ENCODE measurements around the gene SPCS2. TPM values are rescaled to one million over a fixed set of nuclear protein-coding genes. Genes with fewer than 3 reads are reported as not detected.

The SPCS2 gene
- total and polyA plus RNA-seq, 4 donors, result 80.9 to 169 (median 129) TPM

DNA sequence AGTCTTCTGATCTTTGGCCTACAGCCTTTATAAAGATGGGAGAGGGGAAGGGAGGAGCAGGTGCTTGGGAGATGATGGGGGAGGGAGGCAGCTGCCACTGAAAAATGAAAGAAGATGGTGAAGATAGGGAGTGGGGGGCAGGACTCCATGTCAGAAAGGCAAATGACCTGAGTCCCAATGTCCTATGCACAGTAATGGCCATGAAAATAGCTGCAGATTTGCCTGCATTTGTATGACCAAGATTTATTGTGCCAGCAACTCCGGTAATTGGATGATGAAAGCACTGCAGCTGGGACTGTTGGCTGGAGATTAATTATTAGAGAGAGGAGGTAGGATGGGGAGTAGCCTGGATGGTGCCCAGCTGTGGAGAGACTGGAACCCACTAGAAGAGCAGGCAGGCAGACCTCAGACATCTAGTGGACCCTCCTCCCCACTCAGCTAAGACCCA is 75.7 kb downstream of the SPCS2 start:
- no peak for DNase-seq
- Histone ChIP-seq H3K9ac (ENCODE audit: insufficient read depth in 1 of 2, low read length in 2 of 2) (no peak overlapping the region), H3K4me1 (ENCODE audit: control insufficient read depth in 5 of 5, insufficient read depth in 5 of 5, low read length in 5 of 5) (no peaks in the 10 kb centered on the region), H3K36me3 (ENCODE audit: control insufficient read depth in 4 of 4, insufficient read depth in 4 of 4, low read length in 4 of 4) (no peaks in the 10 kb centered on the region), H3K27me3 (ENCODE audit: control insufficient read depth in 3 of 3, insufficient read depth in 3 of 3, low read length in 2 of 3) (no peaks in the 10 kb centered on the region), H3K27ac (ENCODE audit: low read depth in 1 of 2, low read length in 1 of 2) (no peak overlapping the region), H3K9me3 (ENCODE audit: control insufficient read depth in 4 of 4, insufficient read depth in 3 of 4, low read length in 3 of 4) (no peaks in the 10 kb centered on the region), H3K4me3 (no peak overlapping the region)
- 75 to 91% methylated on average over 1 of the region's 1 CpG for WGBS, 2 donors
- ATAC-seq (ENCODE audit: insufficient read depth, low FRiP score), result no peak
- TF ChIP-seq CTCF (IDR thresholded peaks at IDR 0.05; ENCODE audit: control extremely low read depth, extremely low read depth), result no peak

GRCh38 chr11:75025561-75025960 is 76.5 kb downstream of the SPCS2 start:
- no peaks in the 10 kb centered on the region for H3K9me3 ChIP-seq (ENCODE audit: control insufficient read depth in 4 of 4, insufficient read depth in 3 of 4, low read length in 3 of 4)
- H3K4me3 ChIP-seq, result no peak overlapping the region
- WGBS, 2 donors, result 98 to 100% methylated on average over 1 of the region's 1 CpG
- H3K36me3 ChIP-seq (ENCODE audit: control insufficient read depth in 4 of 4, insufficient read depth in 4 of 4, low read length in 4 of 4), result no peaks in the 10 kb centered on the region
- DNase-seq (no peak), ATAC-seq (ENCODE audit: insufficient read depth, low FRiP score) (no peak)
- no peaks in the 10 kb centered on the region for H3K27me3 ChIP-seq (ENCODE audit: control insufficient read depth in 3 of 3, insufficient read depth in 3 of 3, low read length in 2 of 3)
- no peak overlapping the region for H3K27ac ChIP-seq (ENCODE audit: low read depth in 1 of 2, low read length in 1 of 2)
- H3K9ac ChIP-seq (ENCODE audit: insufficient read depth in 1 of 2, low read length in 2 of 2), result no peak overlapping the region
- no peaks in the 10 kb centered on the region for H3K4me1 ChIP-seq (ENCODE audit: control insufficient read depth in 5 of 5, insufficient read depth in 5 of 5, low read length in 5 of 5)
- no peak for TF ChIP-seq CTCF (IDR thresholded peaks at IDR 0.05; ENCODE audit: control extremely low read depth, extremely low read depth)

DNA sequence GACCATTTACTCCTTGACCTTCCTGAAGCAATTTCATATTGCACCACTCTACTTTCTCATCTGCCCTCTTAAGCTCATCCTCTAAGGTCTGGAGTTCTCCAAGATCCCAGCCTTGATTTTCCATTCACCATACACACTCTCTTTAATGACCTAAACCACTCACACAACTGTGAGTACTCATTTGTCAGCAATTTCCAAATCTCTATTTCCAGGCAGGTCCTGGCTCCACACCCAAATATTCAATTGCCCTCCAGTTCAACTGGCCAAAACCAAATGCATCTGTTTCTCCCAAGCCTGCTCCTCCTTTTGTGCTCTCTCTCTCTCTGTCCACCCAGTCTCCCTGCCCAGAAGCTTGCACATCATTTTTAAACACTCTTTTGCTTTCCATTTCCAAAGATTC is 79.3 kb downstream of the SPCS2 start:
- TF ChIP-seq CTCF (IDR thresholded peaks at IDR 0.05; ENCODE audit: control extremely low read depth, extremely low read depth), result no peak
- Histone ChIP-seq H3K36me3 (ENCODE audit: control insufficient read depth in 4 of 4, insufficient read depth in 4 of 4, low read length in 4 of 4) (no peaks in the 10 kb centered on the region), H3K9me3 (ENCODE audit: control insufficient read depth in 4 of 4, insufficient read depth in 3 of 4, low read length in 3 of 4) (no peaks in the 10 kb centered on the region), H3K4me3 (no peak overlapping the region), H3K9ac (ENCODE audit: insufficient read depth in 1 of 2, low read length in 2 of 2) (no peak overlapping the region), H3K27ac (ENCODE audit: low read depth in 1 of 2, low read length in 1 of 2) (no peak overlapping the region), H3K4me1 (ENCODE audit: control insufficient read depth in 5 of 5, insufficient read depth in 5 of 5, low read length in 5 of 5) (no peaks in the 10 kb centered on the region), H3K27me3 (ENCODE audit: control insufficient read depth in 3 of 3, insufficient read depth in 3 of 3, low read length in 2 of 3) (no peaks in the 10 kb centered on the region)
- DNase-seq (no peak), ATAC-seq (ENCODE audit: insufficient read depth, low FRiP score) (no peak)

Small RNAs within 50 kb of the gene (small RNA-seq; reads per million reads assigned to genes)
- not detected for gene RNU6-216P (ENCODE audit: low replicate concordance)

Other genes starting within 250 kb of the SPCS2 start
- 1 to 10 TPM; 1.7 to 5.9 TPM for gene CHRDL2, start 217.8 kb upstream of the SPCS2 start, total RNA-seq
- 1 to 10 TPM; 4.4 to 5.3 TPM for gene CHRDL2, start 217.8 kb upstream of the SPCS2 start, polyA plus RNA-seq
- gene RNF169, start 200.4 kb upstream of the SPCS2 start, total RNA-seq, result 10 to 100 TPM; 19.9 to 34.8 TPM
- gene RNF169, start 200.4 kb upstream of the SPCS2 start, polyA plus RNA-seq, result 1 to 10 TPM; 4.4 to 5.4 TPM
- gene XRRA1, start 175 bp upstream of the SPCS2 start, total RNA-seq, result 10 to 100 TPM; 12.4 to 27.8 TPM
- gene XRRA1, start 175 bp upstream of the SPCS2 start, polyA plus RNA-seq, result 1 to 10 TPM; 2.4 to 7.5 TPM
- 10 to 100 TPM; 10.5 to 13.9 TPM for gene NEU3, start 39.7 kb downstream of the SPCS2 start, total RNA-seq
- gene NEU3, start 39.7 kb downstream of the SPCS2 start, polyA plus RNA-seq, result 1 to 10 TPM; 4.1 to 5.2 TPM
- not detected for gene OR2AT4, start 147.6 kb downstream of the SPCS2 start, total RNA-seq
- gene OR2AT4, start 147.6 kb downstream of the SPCS2 start, polyA plus RNA-seq, result not detected
- gene SLCO2B1, start 201.8 kb downstream of the SPCS2 start, total RNA-seq, result 100 to 1,000 TPM in 1 of 2 donors, 10 to 100 TPM in 1; 45.6 to 244 TPM
- 10 to 100 TPM; 22.2 to 64.8 TPM for gene SLCO2B1, start 201.8 kb downstream of the SPCS2 start, polyA plus RNA-seq